Cardiac muscle cell (in vitro differentiated cells and primary cell): ENCODE measurements around the gene IL6. TPM values are rescaled to one million over a fixed set of nuclear protein-coding genes. Genes with fewer than 3 reads are reported as not detected.

Experiments used
- DNase-seq, 2 donors: peaks; one replicate each; pipeline versions ENCODE4 v3.0.0 to v3.0.0-alpha.2; 2010 to 2017; ENCODE audit warnings: low read depth in 1 of 2, low spot score in 1 of 2
- H3K27ac ChIP-seq: fragments of 200-600 bp; sonication (generic); 2 replicates; pipeline ENCODE4 v1.5.1; 2016
- H3K27me3 ChIP-seq: fragments of 200-600 bp; sonication (generic); 2 replicates; pipeline ENCODE4 v1.6.0; 2016; ENCODE audit warnings: control low read depth
- H3K36me3 ChIP-seq: fragments of 200-600 bp; sonication (generic); 2 replicates; pipeline ENCODE4 v1.5.1; 2016; ENCODE audit warnings: control low read depth
- H3K4me1 ChIP-seq: fragments of 200-600 bp; sonication (generic); 2 replicates; pipeline ENCODE4 v1.8.1; 2017; ENCODE audit warnings: low read depth, mild to moderate bottlenecking, mixed run types
- H3K4me3 ChIP-seq: fragments of 200-600 bp; sonication (generic); 2 replicates; pipeline ENCODE4 v1.5.1; 2016; ENCODE audit warnings: mild to moderate bottlenecking
- H3K9me3 ChIP-seq: fragments of 200-600 bp; sonication (generic); 2 replicates; pipeline ENCODE4 v1.5.1; 2017; ENCODE audit warnings: low read depth, mild to moderate bottlenecking, control low read depth
- polyA plus RNA-seq: library from polyadenylated mRNA; unstranded; fragments of >200 nt; fragmentation: Nextera tagmentation; extraction: Ambion mirVana; gene quantifications from 2 replicates; pipeline ENCODE4 v1.2.1, GENCODE V29; 2016
- total RNA-seq: library from RNA; depleted of rRNA; stranded (reverse); fragments of >200 nt; gene quantifications from 2 replicates; pipeline ENCODE4 v1.2.3, GENCODE V29; 2016
- TF ChIP-seq, protein P1 (sequence below): IDR thresholded peaks from 2 replicates; pipeline ENCODE4 v1.5.1; 2012; ENCODE audit warnings: low read depth, mild to moderate bottlenecking, low read length

The IL6 gene
- total and polyA plus RNA-seq, 2 experiments from 2014 or later = not detected

DNA sequence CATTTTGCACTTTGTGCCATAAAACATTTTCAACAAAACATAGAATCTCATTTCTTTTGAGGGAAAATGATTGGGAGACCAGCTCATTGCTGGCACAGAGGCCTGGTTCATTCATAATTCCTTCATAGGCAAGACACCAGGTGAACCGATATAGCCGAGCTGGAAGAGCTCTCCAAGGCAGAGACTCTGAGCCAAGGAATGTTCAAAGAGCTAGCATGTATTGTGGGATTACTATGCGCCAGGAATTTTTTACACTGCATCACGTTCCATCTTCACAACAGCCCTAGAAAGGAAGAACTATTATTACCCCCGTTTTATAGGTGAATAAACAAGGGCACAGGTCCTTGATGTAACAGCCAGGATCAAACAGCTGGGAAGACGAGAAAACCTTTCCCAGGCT, 2.1 kb upstream of the IL6 start:
- TF ChIP-seq, protein P1, sequence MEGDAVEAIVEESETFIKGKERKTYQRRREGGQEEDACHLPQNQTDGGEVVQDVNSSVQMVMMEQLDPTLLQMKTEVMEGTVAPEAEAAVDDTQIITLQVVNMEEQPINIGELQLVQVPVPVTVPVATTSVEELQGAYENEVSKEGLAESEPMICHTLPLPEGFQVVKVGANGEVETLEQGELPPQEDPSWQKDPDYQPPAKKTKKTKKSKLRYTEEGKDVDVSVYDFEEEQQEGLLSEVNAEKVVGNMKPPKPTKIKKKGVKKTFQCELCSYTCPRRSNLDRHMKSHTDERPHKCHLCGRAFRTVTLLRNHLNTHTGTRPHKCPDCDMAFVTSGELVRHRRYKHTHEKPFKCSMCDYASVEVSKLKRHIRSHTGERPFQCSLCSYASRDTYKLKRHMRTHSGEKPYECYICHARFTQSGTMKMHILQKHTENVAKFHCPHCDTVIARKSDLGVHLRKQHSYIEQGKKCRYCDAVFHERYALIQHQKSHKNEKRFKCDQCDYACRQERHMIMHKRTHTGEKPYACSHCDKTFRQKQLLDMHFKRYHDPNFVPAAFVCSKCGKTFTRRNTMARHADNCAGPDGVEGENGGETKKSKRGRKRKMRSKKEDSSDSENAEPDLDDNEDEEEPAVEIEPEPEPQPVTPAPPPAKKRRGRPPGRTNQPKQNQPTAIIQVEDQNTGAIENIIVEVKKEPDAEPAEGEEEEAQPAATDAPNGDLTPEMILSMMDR = no peak
- H3K27me3 ChIP-seq = no peaks in the 10 kb centered on the region
- H3K36me3 ChIP-seq = no peaks in the 10 kb centered on the region
- peaks cover 4% of the 10 kb centered on the region for H3K4me1 ChIP-seq
- H3K9me3 ChIP-seq = no peaks in the 10 kb centered on the region
- peak in 1 of 2 donors; percentile 10 for DNase-seq
- no peak overlapping the region for H3K27ac ChIP-seq
- no peak overlapping the region for H3K4me3 ChIP-seq

DNA sequence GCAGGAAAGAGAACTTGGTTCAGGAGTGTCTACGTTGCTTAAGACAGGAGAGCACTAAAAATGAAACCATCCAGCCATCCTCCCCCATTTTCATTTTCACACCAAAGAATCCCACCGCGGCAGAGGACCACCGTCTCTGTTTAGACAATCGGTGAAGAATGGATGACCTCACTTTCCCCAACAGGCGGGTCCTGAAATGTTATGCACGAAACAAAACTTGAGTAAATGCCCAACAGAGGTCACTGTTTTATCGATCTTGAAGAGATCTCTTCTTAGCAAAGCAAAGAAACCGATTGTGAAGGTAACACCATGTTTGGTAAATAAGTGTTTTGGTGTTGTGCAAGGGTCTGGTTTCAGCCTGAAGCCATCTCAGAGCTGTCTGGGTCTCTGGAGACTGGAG, 1.4 kb upstream of the IL6 start:
- TF ChIP-seq, protein P1 = no peak
- Histone ChIP-seq H3K4me1 (peaks cover 4% of the 10 kb centered on the region), H3K27me3 (no peaks in the 10 kb centered on the region), H3K9me3 (no peaks in the 10 kb centered on the region), H3K36me3 (no peaks in the 10 kb centered on the region), H3K27ac (no peak overlapping the region), H3K4me3 (no peak overlapping the region)
- DNase-seq = peak in 1 of 2 donors; percentile 15

DNA sequence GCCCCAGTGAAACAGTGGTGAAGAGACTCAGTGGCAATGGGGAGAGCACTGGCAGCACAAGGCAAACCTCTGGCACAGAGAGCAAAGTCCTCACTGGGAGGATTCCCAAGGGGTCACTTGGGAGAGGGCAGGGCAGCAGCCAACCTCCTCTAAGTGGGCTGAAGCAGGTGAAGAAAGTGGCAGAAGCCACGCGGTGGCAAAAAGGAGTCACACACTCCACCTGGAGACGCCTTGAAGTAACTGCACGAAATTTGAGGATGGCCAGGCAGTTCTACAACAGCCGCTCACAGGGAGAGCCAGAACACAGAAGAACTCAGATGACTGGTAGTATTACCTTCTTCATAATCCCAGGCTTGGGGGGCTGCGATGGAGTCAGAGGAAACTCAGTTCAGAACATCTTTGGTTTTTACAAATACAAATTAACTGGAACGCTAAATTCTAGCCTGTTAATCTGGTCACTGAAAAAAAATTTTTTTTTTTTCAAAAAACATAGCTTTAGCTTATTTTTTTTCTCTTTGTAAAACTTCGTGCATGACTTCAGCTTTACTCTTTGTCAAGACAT, 574 bp upstream of the IL6 start:
- TF ChIP-seq, protein P1 = peak; percentile 69
- Histone ChIP-seq H3K4me3 (no peak overlapping the region), H3K36me3 (no peaks in the 10 kb centered on the region), H3K9me3 (no peaks in the 10 kb centered on the region), H3K4me1 (peaks cover 4% of the 10 kb centered on the region), H3K27ac (no peak overlapping the region), H3K27me3 (no peaks in the 10 kb centered on the region)
- DNase-seq = peak; percentile 58 to 90

DNA sequence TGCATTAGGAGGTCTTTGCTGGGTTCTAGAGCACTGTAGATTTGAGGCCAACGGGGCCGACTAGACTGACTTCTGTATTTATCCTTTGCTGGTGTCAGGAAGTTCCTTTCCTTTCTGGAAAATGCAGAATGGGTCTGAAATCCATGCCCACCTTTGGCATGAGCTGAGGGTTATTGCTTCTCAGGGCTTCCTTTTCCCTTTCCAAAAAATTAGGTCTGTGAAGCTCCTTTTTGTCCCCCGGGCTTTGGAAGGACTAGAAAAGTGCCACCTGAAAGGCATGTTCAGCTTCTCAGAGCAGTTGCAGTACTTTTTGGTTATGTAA, 675 bp downstream of the IL6 start:
- no peak overlapping the region for H3K4me3 ChIP-seq
- H3K27ac ChIP-seq = no peak overlapping the region
- no peaks in the 10 kb centered on the region for H3K36me3 ChIP-seq
- H3K9me3 ChIP-seq = no peaks in the 10 kb centered on the region
- peaks cover 4% of the 10 kb centered on the region for H3K4me1 ChIP-seq
- TF ChIP-seq, protein P1 = no peak
- no peak for DNase-seq
- no peaks in the 10 kb centered on the region for H3K27me3 ChIP-seq

DNA sequence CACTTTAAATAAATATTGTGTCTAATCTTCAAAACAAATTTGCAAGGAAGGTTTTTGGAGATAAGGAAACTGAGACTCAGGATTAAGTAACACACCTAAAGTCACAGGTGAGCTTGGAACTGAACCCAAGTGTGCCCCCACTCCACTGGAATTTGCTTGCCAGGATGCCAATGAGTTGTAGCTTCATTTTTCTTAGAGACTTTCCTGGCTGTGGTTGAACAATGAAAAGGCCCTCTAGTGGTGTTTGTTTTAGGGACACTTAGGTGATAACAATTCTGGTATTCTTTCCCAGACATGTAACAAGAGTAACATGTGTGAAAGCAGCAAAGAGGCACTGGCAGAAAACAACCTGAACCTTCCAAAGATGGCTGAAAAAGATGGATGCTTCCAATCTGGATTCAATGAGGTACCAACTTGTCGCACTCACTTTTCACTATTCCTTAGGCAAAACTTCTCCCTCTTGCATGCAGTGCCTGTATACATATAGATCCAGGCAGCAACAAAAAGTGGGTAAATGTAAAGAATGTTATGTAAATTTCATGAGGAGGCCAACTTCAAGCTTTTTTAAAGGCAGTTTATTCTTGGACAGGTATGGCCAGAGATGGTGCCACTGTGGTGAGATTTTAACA, 1.5 kb downstream of the IL6 start:
- no peak overlapping the region for H3K4me3 ChIP-seq
- H3K36me3 ChIP-seq = no peaks in the 10 kb centered on the region
- no peaks in the 10 kb centered on the region for H3K9me3 ChIP-seq
- TF ChIP-seq, protein P1 = peak; percentile 70
- no peak overlapping the region for H3K27ac ChIP-seq
- no peaks in the 10 kb centered on the region for H3K27me3 ChIP-seq
- DNase-seq = peak; percentile 62 to 78
- H3K4me1 ChIP-seq = peaks cover 4% of the 10 kb centered on the region
